ENCODE data around the gene C12orf57.

- TF ChIP-seq POLR2AphosphoS5 (IDR thresholded peaks at IDR 0.05) (peak; percentile 88), POLR2A (IDR thresholded peaks at IDR 0.05) (peak; percentile 40)
Observed at GRCh38 chr12:6943389-6943721, 467 bp upstream of the C12orf57 start.

Measured in prostate gland (tissue), 1 donor.